A673 (cell line): ENCODE measurements around the gene PHC2. TPM values are rescaled to one million over a fixed set of nuclear protein-coding genes. Genes with fewer than 3 reads are reported as not detected.

Experiments used
- BruUV-seq: library from RNA; stranded (reverse); fragments of 400-500 nt; replicated peaks from 2 replicates; lab custom pipeline; 2021; lab: Mats Ljungman, UMichigan
- CTCF ChIA-PET: fragments of 300-600 bp; sonication (Branson Sonifier 250); formaldehyde crosslinking; loops from one replicate; lab custom pipeline; 2022; ENCODE audit warnings: antibody characterized with exemption; lab: Charles Lee
- POLR2A ChIA-PET: fragments of 300-600 bp; sonication (Branson Sonifier 250); formaldehyde crosslinking; loops from one replicate; lab custom pipeline; 2022; ENCODE audit warnings: antibody characterized with exemption; ENCODE audit not compliant: low non-redundant PET; lab: Charles Lee
- DNase-seq: peaks from one replicate; pipeline ENCODE4 v3.0.0-alpha.2; 2015; ENCODE audit warnings: low spot score
- H3K27ac ChIP-seq: fragments of 200-600 bp; sonication (generic); 2 replicates; pipeline ENCODE4 v1.5.1; 2016; ENCODE audit warnings: mixed run types, low read depth, mild to moderate bottlenecking, mixed read lengths, antibody characterized with exemption, low read length; ENCODE audit not compliant: poor library complexity, severe bottlenecking
- H3K27me3 ChIP-seq: fragments of 200-600 bp; sonication (generic); replicated peaks from 2 replicates; pipeline ENCODE4 v1.6.1; 2017; ENCODE audit warnings: mixed run types, low read depth, mild to moderate bottlenecking, mixed read lengths, antibody characterized with exemption, low read length; ENCODE audit not compliant: insufficient read depth, poor library complexity
- H3K36me3 ChIP-seq: fragments of 200-600 bp; sonication (generic); 2 replicates; pipeline ENCODE4 v1.6.1; 2016; ENCODE audit warnings: mixed run types, mild to moderate bottlenecking, mixed read lengths, antibody characterized with exemption, low read length; ENCODE audit not compliant: insufficient read depth, poor library complexity, severe bottlenecking
- H3K4me1 ChIP-seq: fragments of 200-600 bp; sonication (generic); 2 replicates; pipeline ENCODE4 v1.6.1; 2017; ENCODE audit warnings: mixed run types, mild to moderate bottlenecking, mixed read lengths, antibody characterized with exemption, low read length; ENCODE audit not compliant: insufficient read depth, poor library complexity, severe bottlenecking
- H3K4me3 ChIP-seq: fragments of 200-600 bp; sonication (generic); 2 replicates; pipeline ENCODE4 v1.5.1; 2016; ENCODE audit warnings: low read depth, mixed run types, mild to moderate bottlenecking, mixed read lengths, low read length; ENCODE audit not compliant: poor library complexity, severe bottlenecking
- H3K9me3 ChIP-seq: fragments of 200-600 bp; sonication (generic); 2 replicates; pipeline ENCODE4 v1.6.1; 2016; ENCODE audit warnings: mixed run types, low read depth, mild to moderate bottlenecking, mixed read lengths, antibody characterized with exemption, low read length; ENCODE audit not compliant: poor library complexity, severe bottlenecking
- CTCF ChIP-seq: fragments of 300-800, 200-600 bp; sonication (generic); conservative IDR thresholded peaks from 2 replicates; pipeline ENCODE4 v1.5.1; 2017; ENCODE audit warnings: low read depth, mild to moderate bottlenecking, antibody characterized with exemption, low read length, moderate library complexity, mixed read lengths
- EZH2 ChIP-seq: fragments of 200-600 bp; sonication (generic); IDR thresholded peaks from 2 replicates; pipeline ENCODE4 v1.6.1; 2017; ENCODE audit warnings: borderline replicate concordance, low read depth, mild to moderate bottlenecking, mixed read lengths, antibody characterized with exemption, low read length; ENCODE audit not compliant: poor library complexity, severe bottlenecking
- intact Hi-C: fragments of 100-400 bp; cut with micrococcal nuclease; formaldehyde crosslinking; loops from one replicate; pipeline ENCODE4 v1.10.0; 2022; ENCODE audit not compliant: unreplicated experiment
- total RNA-seq: library from RNA; stranded (reverse); gene quantifications from 2 replicates; pipeline ENCODE4 v1.2.3, GENCODE V29; 2021

PHC2 gene
- total RNA-seq, 1 experiment from 2014 or later, result 136 TPM

- CTCF ChIA-PET, result interaction anchor here (0.6 to 3.2 kb wide), 3 partner anchors 108 to 345 kb away, joined by 5 to 34 read pairs (median 7); no protein-coding TSS in a partner anchor
- Histone ChIP-seq H3K27me3 (no peaks in the 10 kb centered on the region), H3K27ac (peak within 1 kb of the TSS; percentile 76)
These were observed 41.5 kb upstream of the PHC2 start, which contains the start of gene ZSCAN20 for GRCh38 chr1:33472269-33472980. Gene ZSCAN20 (plus strand): TSS chr1:33472645. CDS start chr1:33479289, 6,644 bp downstream.

GRCh38 chr1:33471416-33471815 is 40.5 kb upstream of the PHC2 start:
- POLR2A ChIA-PET, result no interaction called here
- H3K27me3 ChIP-seq, result no peaks in the 10 kb centered on the region
- TF ChIP-seq EZH2, result no peak
- no peak for TF ChIP-seq CTCF
- H3K4me3 ChIP-seq, result no peak overlapping the region
- no TSS peak for BruUV-seq
- H3K9me3 ChIP-seq, result no peaks in the 10 kb centered on the region
- H3K27ac ChIP-seq, result no peak overlapping the region
- intact Hi-C loops, result loop anchor here (2.0 to 5.0 kb wide), 4 partner anchors 104 to 377 kb away; no protein-coding TSS in a partner anchor
- CTCF ChIA-PET, result interaction anchor here (3.2 kb wide), 1 partner anchor 176 kb away, joined by 34 read pairs; no protein-coding TSS in a partner anchor
- no peak for DNase-seq
- peaks cover 12% of the 10 kb centered on the region for H3K4me1 ChIP-seq
- H3K36me3 ChIP-seq, result no peaks in the 10 kb centered on the region

More at GRCh38 chr1:33472269-33472980, 41.5 kb upstream of the PHC2 start, which contains the start of gene ZSCAN20:
- POLR2A ChIA-PET, result no interaction called here
- intact Hi-C loops, result loop anchor here (2.0 to 5.0 kb wide), 3 partner anchors 105 to 346 kb away; no protein-coding TSS in a partner anchor
- no peak for TF ChIP-seq EZH2
- TF ChIP-seq CTCF, result no peak
- Histone ChIP-seq H3K9me3 (no peaks in the 10 kb centered on the region), H3K36me3 (no peaks in the 10 kb centered on the region), H3K4me3 (peak within 1 kb of the TSS; percentile 70), H3K4me1 (peaks cover 12% of the 10 kb centered on the region)
- BruUV-seq, result no TSS peak
- peak; percentile 99 for DNase-seq

GRCh38 chr1:33470495-33471012 is 39.7 kb upstream of the PHC2 start:
- H3K27me3 ChIP-seq, result no peaks in the 10 kb centered on the region
- H3K4me1 ChIP-seq, result peaks cover 12% of the 10 kb centered on the region
- DNase-seq, result peak; percentile 88
- no peak overlapping the region for H3K4me3 ChIP-seq
- no peak overlapping the region for H3K27ac ChIP-seq
- no peaks in the 10 kb centered on the region for H3K9me3 ChIP-seq
- intact Hi-C loops, result loop anchor here (2.0 to 5.0 kb wide), 4 partner anchors 103 to 376 kb away; no protein-coding TSS in a partner anchor
- POLR2A ChIA-PET, result no interaction called here
- CTCF ChIA-PET, result interaction anchor here (0.5 to 3.2 kb wide), 2 partner anchors 8 to 175 kb away, joined by 4 to 34 read pairs; no protein-coding TSS in a partner anchor
- H3K36me3 ChIP-seq, result no peaks in the 10 kb centered on the region
- BruUV-seq, result no TSS peak
- no peak for TF ChIP-seq EZH2
- TF ChIP-seq CTCF, result peak; percentile 87
